GM12865 (cell line): ENCODE measurements around the gene PLXNA2.

Source experiments
- DNase-seq: peaks from one replicate; pipeline ENCODE4 v3.0.0; 2010; ENCODE audit warnings: low read depth
- H3K4me3 ChIP-seq: 2 replicates; pipeline ENCODE4 v1.5.1; 2011; ENCODE audit warnings: mild to moderate bottlenecking, low read depth, low read length, control low read depth
- TF ChIP-seq, protein P1 (sequence below): IDR thresholded peaks from 2 replicates; pipeline ENCODE4 v1.5.1; 2011; ENCODE audit warnings: low read length, control low read depth, low read depth, inconsistent platforms; ENCODE audit not compliant: insufficient read depth; ENCODE audit errors: missing control alignments

PLXNA2 gene

DNA sequence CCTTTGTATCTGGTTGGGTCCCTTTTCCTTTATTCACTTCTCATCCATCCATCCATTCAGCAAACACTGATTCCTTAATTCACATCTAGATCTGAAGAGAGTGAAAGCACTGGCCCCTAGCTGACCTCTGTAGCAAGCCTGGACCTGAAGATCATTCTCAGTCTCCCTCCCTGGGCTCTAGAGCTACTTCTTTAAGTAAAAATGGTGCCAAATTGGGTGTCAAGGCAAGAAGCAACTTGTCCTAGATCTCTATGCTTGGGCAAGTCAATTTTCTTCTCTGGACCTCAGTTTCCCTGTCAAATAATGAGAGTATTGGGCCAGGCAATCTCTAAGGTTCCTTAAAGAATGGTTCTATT, 36.1 kb downstream of the PLXNA2 start:
- no peak for DNase-seq

DNA sequence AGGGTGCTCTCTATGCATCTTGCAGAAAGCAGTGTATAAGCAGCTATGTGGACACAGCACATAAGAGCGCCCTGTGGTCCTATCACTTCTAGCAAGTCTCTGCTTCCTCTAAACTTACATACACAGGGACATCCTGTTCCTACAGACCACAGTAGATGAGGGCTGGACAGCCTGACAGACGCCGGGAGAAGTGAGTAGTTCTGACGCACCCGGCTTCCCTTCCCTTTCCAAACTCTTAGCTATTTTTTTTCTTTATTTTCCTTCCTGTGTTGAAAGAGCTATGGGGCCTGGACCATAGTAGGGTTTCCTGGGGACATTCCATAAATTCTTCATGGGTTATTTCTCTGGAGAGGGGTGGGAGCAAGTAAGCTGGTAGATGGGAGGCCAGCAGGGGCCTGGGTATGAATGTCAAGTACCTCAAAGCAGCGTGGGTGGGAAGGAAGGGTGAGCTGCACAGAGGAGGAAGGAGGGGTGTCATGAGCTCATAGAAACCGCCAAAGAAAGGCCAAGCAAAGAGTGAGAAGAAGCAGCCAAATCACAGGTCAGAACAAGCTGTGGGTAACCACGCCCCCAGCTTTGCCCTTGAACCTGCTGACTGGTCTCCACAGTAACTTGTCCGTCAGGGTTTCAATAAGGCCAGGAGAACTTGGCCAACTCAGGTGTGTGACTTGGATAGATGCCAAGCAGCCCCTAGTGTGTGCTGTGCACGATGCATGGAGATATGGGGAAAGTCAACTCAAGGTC, 36.6 kb downstream of the PLXNA2 start:
- DNase-seq = no peak
- H3K4me3 ChIP-seq = no peak overlapping the region
- TF ChIP-seq, protein P1, sequence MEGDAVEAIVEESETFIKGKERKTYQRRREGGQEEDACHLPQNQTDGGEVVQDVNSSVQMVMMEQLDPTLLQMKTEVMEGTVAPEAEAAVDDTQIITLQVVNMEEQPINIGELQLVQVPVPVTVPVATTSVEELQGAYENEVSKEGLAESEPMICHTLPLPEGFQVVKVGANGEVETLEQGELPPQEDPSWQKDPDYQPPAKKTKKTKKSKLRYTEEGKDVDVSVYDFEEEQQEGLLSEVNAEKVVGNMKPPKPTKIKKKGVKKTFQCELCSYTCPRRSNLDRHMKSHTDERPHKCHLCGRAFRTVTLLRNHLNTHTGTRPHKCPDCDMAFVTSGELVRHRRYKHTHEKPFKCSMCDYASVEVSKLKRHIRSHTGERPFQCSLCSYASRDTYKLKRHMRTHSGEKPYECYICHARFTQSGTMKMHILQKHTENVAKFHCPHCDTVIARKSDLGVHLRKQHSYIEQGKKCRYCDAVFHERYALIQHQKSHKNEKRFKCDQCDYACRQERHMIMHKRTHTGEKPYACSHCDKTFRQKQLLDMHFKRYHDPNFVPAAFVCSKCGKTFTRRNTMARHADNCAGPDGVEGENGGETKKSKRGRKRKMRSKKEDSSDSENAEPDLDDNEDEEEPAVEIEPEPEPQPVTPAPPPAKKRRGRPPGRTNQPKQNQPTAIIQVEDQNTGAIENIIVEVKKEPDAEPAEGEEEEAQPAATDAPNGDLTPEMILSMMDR = no peak

More for the DNA sequence above, 36.1 kb downstream of the PLXNA2 start:
- no peak overlapping the region for H3K4me3 ChIP-seq
- TF ChIP-seq, protein P1 = no peak

DNA sequence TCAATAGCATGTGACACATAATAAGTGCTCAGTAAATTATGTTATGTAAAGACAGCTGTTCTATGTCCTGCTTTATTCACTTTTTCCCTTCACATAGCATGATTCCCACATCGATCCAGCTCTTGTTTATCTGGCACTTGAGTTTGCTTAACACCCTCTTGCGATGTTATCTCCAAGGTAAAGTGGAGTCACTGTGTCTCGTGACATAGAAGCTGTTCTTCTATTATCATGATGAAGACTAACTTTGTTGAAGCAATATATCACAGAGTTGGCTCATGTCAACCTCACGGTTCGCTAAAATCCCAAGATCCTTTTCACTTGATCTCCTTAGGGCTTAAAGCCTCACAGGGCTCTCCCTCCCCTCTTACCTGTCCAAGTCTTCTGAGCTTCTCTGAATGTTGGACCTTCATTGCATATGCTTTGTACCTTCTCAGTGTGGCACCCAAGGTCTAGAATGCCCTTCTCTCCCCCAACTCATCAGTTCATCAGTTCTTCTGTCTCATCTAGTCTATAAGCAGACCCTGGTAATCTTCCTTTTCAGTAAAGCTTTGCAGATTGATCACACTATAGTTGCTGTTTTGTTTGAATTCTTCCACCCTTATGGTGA, 38.0 kb downstream of the PLXNA2 start:
- DNase-seq = no peak
- no peak overlapping the region for H3K4me3 ChIP-seq
- TF ChIP-seq, protein P1 = no peak

DNA sequence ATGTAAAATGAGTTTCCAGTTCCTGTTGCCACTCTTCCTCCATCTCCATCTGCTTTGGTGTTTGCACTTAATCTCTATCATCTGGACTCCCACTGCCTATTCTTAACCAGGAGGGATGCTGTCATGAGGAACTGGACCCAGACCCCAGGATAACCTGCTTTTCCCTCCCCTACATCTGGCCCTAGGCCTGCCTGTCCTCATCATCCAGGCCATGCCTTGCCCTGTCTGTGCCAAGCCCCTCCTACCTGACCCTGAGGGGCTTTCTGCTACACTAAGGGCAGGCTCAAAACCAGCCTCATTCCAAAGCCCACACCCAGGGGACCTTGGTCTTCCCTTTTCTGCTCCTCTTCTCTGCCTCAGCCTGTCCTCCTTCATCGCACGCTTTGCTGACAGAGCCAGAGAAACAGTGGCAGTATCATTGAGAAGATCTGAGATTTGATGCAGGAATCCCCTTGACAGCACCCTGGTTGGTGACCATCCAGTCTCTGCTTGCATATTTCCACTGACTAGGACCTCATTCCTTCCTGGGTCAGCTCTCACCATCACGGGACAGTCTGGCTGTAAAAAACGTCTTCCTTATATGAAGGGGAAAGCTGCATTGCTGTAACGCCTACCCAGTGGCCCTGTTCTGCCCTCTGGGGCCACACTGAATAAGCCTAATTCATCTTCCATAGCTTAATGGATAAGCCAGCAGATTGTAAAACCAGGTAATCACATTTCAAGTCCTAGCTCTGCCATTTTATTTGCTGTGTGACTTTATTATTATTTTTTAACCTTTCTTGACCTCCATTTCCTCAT, 38.8 kb downstream of the PLXNA2 start:
- no peak overlapping the region for H3K4me3 ChIP-seq
- TF ChIP-seq, protein P1 = no peak
- DNase-seq = no peak

DNA sequence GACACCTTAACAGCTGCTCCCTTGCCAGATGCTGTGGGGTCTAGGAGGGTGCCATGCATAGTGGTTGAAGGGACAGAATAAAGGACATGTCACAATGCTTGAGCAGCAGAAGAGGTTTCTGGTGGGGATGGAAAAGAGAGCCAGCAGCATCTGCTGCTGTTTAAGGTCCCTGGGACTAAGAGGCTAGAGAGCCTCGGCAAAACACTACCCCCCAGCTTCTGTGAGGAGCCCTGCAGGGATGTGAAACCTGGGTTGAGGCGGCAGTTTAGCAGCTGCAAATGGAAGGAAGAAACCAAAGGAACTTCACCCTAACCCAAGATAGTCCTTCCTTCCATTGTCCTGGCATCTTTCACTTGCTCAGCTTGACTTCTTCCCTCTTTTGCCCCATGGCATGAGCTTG, 39.4 kb downstream of the PLXNA2 start:
- DNase-seq = no peak
- TF ChIP-seq, protein P1 = no peak
- H3K4me3 ChIP-seq = no peak overlapping the region

DNA sequence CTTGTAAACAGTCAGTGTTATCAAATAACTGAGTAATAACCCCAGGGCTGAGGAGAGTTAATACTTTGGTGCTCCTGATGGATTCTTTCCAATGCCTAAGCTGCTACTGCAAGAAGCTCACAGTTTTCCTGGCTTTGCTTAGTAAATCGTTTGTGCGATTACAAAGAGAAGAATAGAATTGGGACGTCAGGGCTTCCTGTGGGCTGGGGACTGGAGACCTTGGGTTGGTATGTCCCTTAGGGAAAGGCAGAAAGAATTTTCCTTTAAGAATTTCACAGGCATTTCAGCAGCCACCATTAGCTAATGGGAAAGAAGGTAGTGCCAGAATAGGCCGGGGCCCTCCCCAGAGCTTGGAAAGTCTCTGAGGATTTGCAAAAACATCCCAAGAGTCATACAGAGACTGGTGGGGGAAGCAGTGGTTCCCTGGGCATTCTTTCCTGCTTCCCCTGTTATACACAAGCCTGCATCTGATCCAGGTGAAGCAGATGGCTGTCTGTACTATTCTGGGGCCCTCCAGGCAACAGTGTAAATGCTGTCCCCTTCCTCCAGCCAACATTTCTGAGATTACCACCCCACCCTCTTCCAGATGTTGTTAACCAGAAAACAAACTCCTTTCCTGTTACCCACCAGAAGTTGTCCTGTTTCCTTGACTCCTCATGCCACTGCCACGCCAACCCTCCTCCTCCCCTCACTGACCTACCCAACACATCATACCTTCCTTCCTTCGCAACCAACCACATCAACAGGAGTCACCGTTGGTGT, 40.2 kb downstream of the PLXNA2 start:
- TF ChIP-seq, protein P1 = no peak
- no peak for DNase-seq
- H3K4me3 ChIP-seq = no peak overlapping the region
